ENCODE results near the gene SMPD1. TPM values are rescaled to one million over a fixed set of nuclear protein-coding genes. Genes with fewer than 3 reads are reported as not detected.

Gene SMPD1
- total RNA-seq, 2 donors from 2014 or later = 36.6 to 51.3 TPM

DNA sequence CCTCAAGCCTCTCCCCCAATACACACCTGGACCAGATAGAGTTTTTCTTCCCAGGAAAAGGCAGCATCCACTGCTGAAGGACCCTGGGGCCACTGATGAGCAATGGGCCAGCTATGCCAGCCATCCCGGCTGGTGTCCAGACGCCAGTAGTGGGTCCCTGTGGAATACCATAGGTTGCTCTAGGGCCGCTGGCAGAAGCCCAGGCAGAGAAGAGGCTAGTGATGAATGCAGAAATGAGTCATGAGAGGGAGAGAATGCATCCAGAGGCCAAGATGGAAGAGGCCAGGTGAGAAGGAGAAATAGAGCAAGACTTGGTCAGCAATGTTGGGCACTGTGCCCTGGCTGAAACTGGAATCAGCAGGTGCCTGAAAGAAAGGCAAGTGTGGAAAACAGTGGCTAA, 41.6 kb downstream of the SMPD1 start:
- no peak for ATAC-seq (ENCODE audit: insufficient number of reproducible peaks, low FRiP score, low read depth)
- TF ChIP-seq, protein P1, sequence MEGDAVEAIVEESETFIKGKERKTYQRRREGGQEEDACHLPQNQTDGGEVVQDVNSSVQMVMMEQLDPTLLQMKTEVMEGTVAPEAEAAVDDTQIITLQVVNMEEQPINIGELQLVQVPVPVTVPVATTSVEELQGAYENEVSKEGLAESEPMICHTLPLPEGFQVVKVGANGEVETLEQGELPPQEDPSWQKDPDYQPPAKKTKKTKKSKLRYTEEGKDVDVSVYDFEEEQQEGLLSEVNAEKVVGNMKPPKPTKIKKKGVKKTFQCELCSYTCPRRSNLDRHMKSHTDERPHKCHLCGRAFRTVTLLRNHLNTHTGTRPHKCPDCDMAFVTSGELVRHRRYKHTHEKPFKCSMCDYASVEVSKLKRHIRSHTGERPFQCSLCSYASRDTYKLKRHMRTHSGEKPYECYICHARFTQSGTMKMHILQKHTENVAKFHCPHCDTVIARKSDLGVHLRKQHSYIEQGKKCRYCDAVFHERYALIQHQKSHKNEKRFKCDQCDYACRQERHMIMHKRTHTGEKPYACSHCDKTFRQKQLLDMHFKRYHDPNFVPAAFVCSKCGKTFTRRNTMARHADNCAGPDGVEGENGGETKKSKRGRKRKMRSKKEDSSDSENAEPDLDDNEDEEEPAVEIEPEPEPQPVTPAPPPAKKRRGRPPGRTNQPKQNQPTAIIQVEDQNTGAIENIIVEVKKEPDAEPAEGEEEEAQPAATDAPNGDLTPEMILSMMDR (IDR thresholded peaks at IDR 0.05) = no peak
- Histone ChIP-seq H3K4me1 (ENCODE audit: control insufficient read depth in 1 of 2, low read depth in 2 of 2) (no peaks in the 10 kb centered on the region), H3K27me3 (replicated peaks; ENCODE audit: insufficient read depth) (no peaks in the 10 kb centered on the region), H3K36me3 (no peaks in the 10 kb centered on the region), H3K27ac (no peak overlapping the region), H3K9me3 (no peaks in the 10 kb centered on the region), H3K4me3 (no peak overlapping the region)
- DNase-seq (ENCODE audit: low spot score) = no peak

DNA sequence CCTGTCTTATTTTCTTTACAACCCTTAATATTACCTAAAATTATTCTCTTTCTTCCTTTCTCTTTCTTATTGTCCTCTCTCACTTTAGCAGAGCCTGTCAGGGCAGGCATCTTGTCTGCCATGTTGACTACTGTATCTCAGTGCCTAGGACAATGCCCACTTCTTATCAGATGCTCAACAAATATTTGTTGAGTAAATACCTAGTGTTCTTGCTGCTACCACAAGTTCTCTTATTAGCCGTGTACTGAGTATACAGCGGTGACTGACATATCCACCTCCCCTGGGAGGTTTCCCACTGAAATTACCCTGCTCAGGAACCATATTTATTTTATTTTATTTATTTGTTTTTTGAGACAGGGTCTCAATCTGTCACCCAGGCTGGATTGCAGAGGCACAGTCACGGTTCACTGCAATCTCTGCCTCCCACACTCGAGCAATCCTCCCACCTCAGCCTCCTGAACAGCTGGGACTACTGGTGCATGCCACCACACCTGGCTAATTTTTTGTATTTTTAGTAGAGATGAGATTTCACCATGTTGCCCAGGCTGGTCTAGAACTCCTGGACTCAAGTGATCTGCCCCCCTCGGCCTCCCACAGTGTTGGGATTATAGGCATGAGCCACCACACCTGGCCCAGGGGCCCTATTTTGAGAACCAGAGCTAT, 43.9 kb downstream of the SMPD1 start:
- H3K4me3 ChIP-seq = no peak overlapping the region
- H3K27me3 ChIP-seq (replicated peaks; ENCODE audit: insufficient read depth) = no peaks in the 10 kb centered on the region
- ATAC-seq (ENCODE audit: insufficient number of reproducible peaks, low FRiP score, low read depth) (no peak), DNase-seq (ENCODE audit: low spot score) (no peak)
- H3K4me1 ChIP-seq (ENCODE audit: control insufficient read depth in 1 of 2, low read depth in 2 of 2) = no peaks in the 10 kb centered on the region
- TF ChIP-seq, protein P1 (IDR thresholded peaks at IDR 0.05) = no peak
- H3K27ac ChIP-seq = no peak overlapping the region
- H3K9me3 ChIP-seq = no peaks in the 10 kb centered on the region
- no peaks in the 10 kb centered on the region for H3K36me3 ChIP-seq

DNA sequence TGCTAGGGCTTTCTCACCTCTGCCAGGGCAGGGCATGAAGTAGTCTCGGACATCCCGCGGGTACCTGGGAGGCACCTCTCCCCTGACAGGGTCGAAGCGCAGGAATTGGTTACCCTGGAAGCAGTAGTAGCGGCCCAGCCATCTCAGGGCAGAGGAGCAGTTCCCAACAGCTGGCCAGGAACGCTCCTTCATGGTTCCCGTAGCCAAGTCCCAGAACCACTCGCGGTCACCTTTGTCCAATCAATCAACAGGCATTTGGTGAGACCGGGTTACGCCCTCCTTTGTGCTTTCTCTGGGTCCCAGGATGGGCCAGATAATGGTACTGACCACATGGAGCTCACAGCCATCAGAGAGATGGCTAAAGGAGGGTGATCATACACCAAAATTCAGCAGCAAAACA, 47.1 kb downstream of the SMPD1 start:
- ATAC-seq (ENCODE audit: insufficient number of reproducible peaks, low FRiP score, low read depth) (no peak), DNase-seq (ENCODE audit: low spot score) (no peak)
- Histone ChIP-seq H3K36me3 (no peaks in the 10 kb centered on the region), H3K9me3 (no peaks in the 10 kb centered on the region), H3K27me3 (replicated peaks; ENCODE audit: insufficient read depth) (no peaks in the 10 kb centered on the region), H3K27ac (no peak overlapping the region), H3K4me1 (ENCODE audit: control insufficient read depth in 1 of 2, low read depth in 2 of 2) (peaks cover 4 to 17% of the 10 kb centered on the region in 2 donors), H3K4me3 (no peak overlapping the region)
- TF ChIP-seq, protein P1 (IDR thresholded peaks at IDR 0.05) = no peak

GRCh38 chr11:6437993-6438392, 47.7 kb downstream of the SMPD1 start:
- Histone ChIP-seq H3K36me3 (no peaks in the 10 kb centered on the region), H3K4me3 (no peak overlapping the region), H3K9me3 (no peaks in the 10 kb centered on the region), H3K27ac (no peak overlapping the region), H3K27me3 (replicated peaks; ENCODE audit: insufficient read depth) (no peaks in the 10 kb centered on the region), H3K4me1 (ENCODE audit: control insufficient read depth in 1 of 2, low read depth in 2 of 2) (peaks cover 4 to 19% of the 10 kb centered on the region in 2 donors)
- DNase-seq (ENCODE audit: low spot score) = no peak
- ATAC-seq (ENCODE audit: insufficient number of reproducible peaks, low FRiP score, low read depth) = no peak
- TF ChIP-seq, protein P1 (IDR thresholded peaks at IDR 0.05) = no peak

- Histone ChIP-seq H3K4me3 (no peak overlapping the region), H3K4me1 (ENCODE audit: control insufficient read depth in 1 of 2, low read depth in 2 of 2) (peaks cover 4 to 19% of the 10 kb centered on the region in 2 donors), H3K36me3 (no peaks in the 10 kb centered on the region), H3K9me3 (no peaks in the 10 kb centered on the region), H3K27ac (no peak overlapping the region), H3K27me3 (replicated peaks; ENCODE audit: insufficient read depth) (no peaks in the 10 kb centered on the region)
- ATAC-seq (ENCODE audit: insufficient number of reproducible peaks, low FRiP score, low read depth) = no peak
- DNase-seq (ENCODE audit: low spot score) = no peak
- TF ChIP-seq, protein P1 (IDR thresholded peaks at IDR 0.05) = peak; percentile 61
These were observed 48.8 kb downstream of the SMPD1 start for GRCh38 chr11:6438979-6439571.

Data from thoracic aorta (tissue), 2 donors.